Renal cortex interstitium (tissue), 3 donors: ENCODE data around the gene ANKRD55. TPM values are rescaled to one million over a fixed set of nuclear protein-coding genes. Genes with fewer than 3 reads are reported as not detected.

Experiments
- polyA plus RNA-seq, 3 donors: library from polyadenylated mRNA; unstranded; fragments of 120-200 nt; gene quantifications; one replicate each; pipeline ENCODE4 v1.2.1, GENCODE V29; 2013; ENCODE audit not compliant: insufficient read length in 3 of 3

The ANKRD55 gene
- polyA plus RNA-seq, 3 donors, result 1.2 to 1.4 (median 1.4) TPM

Other genes starting within 250 kb of the ANKRD55 start
- 100 to 1,000 TPM; 117 to 157 (median 128) TPM for gene IL6ST, start 238.4 kb downstream of the ANKRD55 start, polyA plus RNA-seq